ENCODE results near the gene PEX11G. TPM values are rescaled to one million over a fixed set of nuclear protein-coding genes. Genes with fewer than 3 reads are reported as not detected.

PEX11G gene
- total and polyA plus RNA-seq, 2 donors from 2014 or later: 7.8 to 20.8 TPM

DNA sequence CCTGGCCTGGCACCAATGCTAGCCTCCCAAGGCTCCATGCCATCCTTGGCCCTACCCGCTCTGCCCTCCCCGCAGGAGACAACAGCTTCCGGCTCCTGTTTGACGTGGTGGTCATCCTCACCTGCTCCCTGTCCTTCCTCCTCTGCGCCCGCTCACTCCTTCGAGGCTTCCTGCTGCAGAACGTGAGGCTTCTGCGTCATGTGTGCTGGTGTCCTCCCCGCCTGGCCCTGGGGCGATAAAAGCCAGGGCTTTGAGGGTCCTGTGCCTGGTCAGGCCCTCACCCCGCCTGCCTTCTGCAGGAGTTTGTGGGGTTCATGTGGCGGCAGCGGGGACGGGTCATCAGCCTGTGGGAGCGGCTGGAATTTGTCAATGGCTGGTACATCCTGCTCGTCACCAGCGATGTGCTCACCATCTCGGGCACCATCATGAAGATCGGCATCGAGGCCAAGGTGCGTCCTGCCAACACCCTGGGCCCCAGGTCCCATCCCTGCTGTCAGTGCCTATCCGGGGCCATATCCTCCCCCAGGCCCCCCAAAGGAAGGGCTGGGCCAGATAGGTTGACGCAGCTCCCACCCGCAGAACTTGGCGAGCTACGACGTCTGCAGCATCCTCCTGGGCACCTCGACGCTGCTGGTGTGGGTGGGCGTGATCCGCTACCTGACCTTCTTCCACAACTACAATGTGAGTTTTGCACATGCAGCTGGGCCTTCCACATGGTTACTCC lies 39.8 kb upstream of the PEX11G start:
- H3K9me3 ChIP-seq (ENCODE audit: control insufficient read depth in 2 of 3, insufficient read depth in 1 of 3, low read length in 3 of 3): no peaks in the 10 kb centered on the region
- intact Hi-C loops (cut with DNase I): no loop called here
- no peak overlapping the region for H3K9ac ChIP-seq (ENCODE audit: low read length in 3 of 3)
- no peak overlapping the region for H3K27ac ChIP-seq (ENCODE audit: low read depth in 2 of 2, low read length in 2 of 2)
- TF ChIP-seq CTCF (IDR thresholded peaks at IDR 0.05; ENCODE audit: borderline replicate concordance, extremely low read depth, insufficient read depth): no peak
- peaks cover 0 to 2% (median 0%) of the 10 kb centered on the region in 3 donors for H3K4me1 ChIP-seq (ENCODE audit: control insufficient read depth in 2 of 3, insufficient read depth in 2 of 3, low read depth in 1 of 3, low read length in 3 of 3)
- no peaks in the 10 kb centered on the region for H3K27me3 ChIP-seq (ENCODE audit: control insufficient read depth, insufficient read depth, low read length)
- FAIRE-seq: no peak
- no peak overlapping the region for H3K4me3 ChIP-seq (ENCODE audit: low read length in 3 of 3)
- peaks cover 0 to 8% (median 2%) of the 10 kb centered on the region in 3 donors for H3K36me3 ChIP-seq (ENCODE audit: control insufficient read depth in 2 of 3, insufficient read depth in 3 of 3, low read length in 3 of 3)
- DNase-seq: peak in 1 of 5 donors; percentile 51

DNA sequence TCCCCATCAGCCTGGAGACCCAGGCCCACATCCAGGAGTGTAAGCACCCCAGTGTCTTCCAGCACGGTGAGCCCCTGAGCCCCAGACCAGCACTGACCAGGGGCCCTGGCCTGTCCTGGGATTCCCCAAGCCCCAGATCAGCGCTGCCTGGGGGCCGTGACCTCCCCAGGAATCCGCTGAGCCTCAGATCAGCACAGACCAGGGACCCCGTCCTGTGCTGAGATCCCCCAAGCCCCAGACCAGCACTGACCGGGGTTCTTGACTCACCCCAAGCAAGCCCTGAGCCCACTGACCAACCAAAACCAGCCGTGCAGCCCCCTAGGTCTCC lies 39.3 kb upstream of the PEX11G start:
- H3K9me3 ChIP-seq (ENCODE audit: control insufficient read depth in 2 of 3, insufficient read depth in 1 of 3, low read length in 3 of 3): no peaks in the 10 kb centered on the region
- H3K4me1 ChIP-seq (ENCODE audit: control insufficient read depth in 2 of 3, insufficient read depth in 2 of 3, low read depth in 1 of 3, low read length in 3 of 3): peaks cover 0 to 4% (median 3%) of the 10 kb centered on the region in 3 donors
- intact Hi-C loops (cut with DNase I): no loop called here
- FAIRE-seq (no peak), DNase-seq (peak in 1 of 5 donors; percentile 69)
- peaks cover 0 to 8% (median 2%) of the 10 kb centered on the region in 3 donors for H3K36me3 ChIP-seq (ENCODE audit: control insufficient read depth in 2 of 3, insufficient read depth in 3 of 3, low read length in 3 of 3)
- H3K27me3 ChIP-seq (ENCODE audit: control insufficient read depth, insufficient read depth, low read length): no peaks in the 10 kb centered on the region
- TF ChIP-seq CTCF (IDR thresholded peaks at IDR 0.05; ENCODE audit: borderline replicate concordance, extremely low read depth, insufficient read depth): no peak
- no peak overlapping the region for H3K9ac ChIP-seq (ENCODE audit: low read length in 3 of 3)
- H3K4me3 ChIP-seq (ENCODE audit: low read length in 3 of 3): no peak overlapping the region
- no peak overlapping the region for H3K27ac ChIP-seq (ENCODE audit: low read depth in 2 of 2, low read length in 2 of 2)

DNA sequence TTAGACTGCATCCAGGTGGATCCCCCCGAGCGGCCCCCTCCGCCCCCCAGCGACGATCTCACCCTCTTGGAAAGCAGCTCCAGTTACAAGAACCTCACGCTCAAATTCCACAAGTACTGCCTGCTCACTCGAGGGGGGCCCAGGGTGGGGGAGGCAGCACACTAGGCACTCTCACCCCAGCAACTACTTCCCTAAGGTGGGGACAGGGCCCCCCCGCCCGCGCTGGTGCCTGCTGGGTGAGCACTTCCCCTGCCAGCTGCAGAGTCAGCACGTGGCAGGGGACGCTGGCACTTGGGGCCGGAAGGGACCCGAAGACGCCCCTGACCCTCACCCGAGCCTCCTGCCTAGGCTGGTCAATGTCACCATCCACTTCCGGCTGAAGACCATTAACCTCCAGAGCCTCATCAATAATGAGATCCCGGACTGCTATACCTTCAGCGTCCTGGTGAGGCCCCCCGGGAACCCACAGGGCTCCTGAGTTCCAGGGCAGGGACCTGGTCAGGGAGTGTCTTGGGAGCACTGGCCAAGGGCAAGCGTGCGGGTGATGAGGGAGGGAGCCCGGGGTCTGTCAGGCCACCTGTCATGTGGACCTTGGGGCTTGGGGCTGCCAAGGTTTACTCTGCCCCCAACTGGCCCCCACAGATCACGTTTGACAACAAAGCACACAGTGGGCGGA lies 38.8 kb upstream of the PEX11G start:
- Histone ChIP-seq H3K9ac (ENCODE audit: low read length in 3 of 3) (no peak overlapping the region), H3K4me1 (ENCODE audit: control insufficient read depth in 2 of 3, insufficient read depth in 2 of 3, low read depth in 1 of 3, low read length in 3 of 3) (peaks cover 0 to 8% (median 3%) of the 10 kb centered on the region in 3 donors), H3K9me3 (ENCODE audit: control insufficient read depth in 2 of 3, insufficient read depth in 1 of 3, low read length in 3 of 3) (no peaks in the 10 kb centered on the region), H3K36me3 (ENCODE audit: control insufficient read depth in 2 of 3, insufficient read depth in 3 of 3, low read length in 3 of 3) (peaks cover 0 to 8% (median 2%) of the 10 kb centered on the region in 3 donors), H3K27ac (ENCODE audit: low read depth in 2 of 2, low read length in 2 of 2) (no peak overlapping the region), H3K27me3 (ENCODE audit: control insufficient read depth, insufficient read depth, low read length) (no peaks in the 10 kb centered on the region), H3K4me3 (ENCODE audit: low read length in 3 of 3) (no peak overlapping the region)
- peak in 1 of 5 donors; percentile 80 for DNase-seq
- no peak for FAIRE-seq
- intact Hi-C loops (cut with DNase I): no loop called here
- TF ChIP-seq CTCF (IDR thresholded peaks at IDR 0.05; ENCODE audit: borderline replicate concordance, extremely low read depth, insufficient read depth): no peak
